Stimulated activated CD4-positive, alpha-beta T cell treated with anti-CD3 and anti-CD28 coated beads, Interleukin-2, amount 100 ng/mL, for 4 hours (primary cell): Measurements from ENCODE around the gene SFI1.
"Not testable (repeated sequence)": the region's sequence is repeated elsewhere in the genome, so short reads cannot be mapped to it uniquely, and the experiment has no call there.

Source experiments
- DNase-seq: peaks from one replicate; pipeline ENCODE4 v3.0.0-alpha.2; 2020; ENCODE audit warnings: low read depth

SFI1 gene

DNA sequence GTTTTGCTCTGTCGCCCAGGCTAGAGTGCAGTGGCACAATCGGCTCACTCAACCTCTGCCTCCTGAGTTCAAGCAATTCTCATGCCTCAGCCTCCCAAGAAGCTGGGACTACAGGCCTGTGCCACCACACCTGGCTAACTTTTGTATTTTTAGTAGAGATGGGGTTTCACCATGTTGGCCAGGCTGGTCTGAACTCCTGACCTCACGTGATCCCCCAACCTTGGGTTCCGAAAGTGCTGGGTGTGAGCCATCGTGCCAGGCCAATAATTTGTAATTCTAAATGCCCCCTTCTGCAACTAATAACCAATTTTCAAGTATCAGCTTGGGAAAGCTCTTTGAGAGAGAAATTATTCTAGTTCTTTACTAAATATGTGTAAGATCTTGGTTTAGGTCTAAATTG lies 3.0 kb upstream of the SFI1 start:
- not testable (repeated sequence) for DNase-seq

DNA sequence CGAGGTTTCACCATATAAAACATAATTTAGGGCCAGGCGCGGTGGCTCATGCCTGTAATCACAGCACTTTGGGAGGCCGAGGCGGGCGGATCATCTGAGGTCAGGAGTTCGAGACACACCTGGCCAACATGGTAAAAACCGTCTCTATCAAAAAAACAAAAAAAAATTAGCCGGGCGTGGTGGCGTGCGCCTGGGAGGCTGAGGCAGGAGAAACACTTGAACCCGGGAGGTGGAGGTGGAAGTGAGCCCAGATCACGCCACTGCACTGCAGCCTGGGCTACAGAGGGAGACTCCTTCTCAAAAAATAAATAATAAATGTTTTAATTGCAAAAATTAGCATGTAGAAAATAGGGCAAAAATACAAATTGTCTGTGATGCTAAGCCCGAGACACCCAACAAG lies 993 bp upstream of the SFI1 start:
- DNase-seq, result no peak

DNA sequence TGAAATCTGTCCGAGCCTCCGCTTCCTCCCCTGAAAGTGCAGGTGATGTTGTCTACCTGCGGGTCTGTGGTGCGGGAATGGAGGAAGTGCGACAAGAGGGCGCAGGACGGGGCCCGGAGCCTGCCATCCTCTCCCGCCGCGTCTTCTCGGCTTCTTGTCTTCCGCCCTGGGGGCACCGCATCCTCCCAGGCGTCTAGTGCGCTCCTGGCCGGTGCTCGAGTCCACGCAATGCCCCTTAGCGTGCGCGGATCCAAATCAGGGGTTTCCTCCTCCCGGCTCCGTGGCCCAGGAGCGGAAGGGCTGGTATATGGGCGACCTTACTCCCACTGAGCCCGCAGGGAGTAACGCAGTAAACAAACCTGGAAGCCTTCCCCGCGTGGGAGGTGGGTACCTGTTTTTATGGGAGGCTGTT lies 405 bp downstream of the SFI1 start:
- DNase-seq, result no peak

DNA sequence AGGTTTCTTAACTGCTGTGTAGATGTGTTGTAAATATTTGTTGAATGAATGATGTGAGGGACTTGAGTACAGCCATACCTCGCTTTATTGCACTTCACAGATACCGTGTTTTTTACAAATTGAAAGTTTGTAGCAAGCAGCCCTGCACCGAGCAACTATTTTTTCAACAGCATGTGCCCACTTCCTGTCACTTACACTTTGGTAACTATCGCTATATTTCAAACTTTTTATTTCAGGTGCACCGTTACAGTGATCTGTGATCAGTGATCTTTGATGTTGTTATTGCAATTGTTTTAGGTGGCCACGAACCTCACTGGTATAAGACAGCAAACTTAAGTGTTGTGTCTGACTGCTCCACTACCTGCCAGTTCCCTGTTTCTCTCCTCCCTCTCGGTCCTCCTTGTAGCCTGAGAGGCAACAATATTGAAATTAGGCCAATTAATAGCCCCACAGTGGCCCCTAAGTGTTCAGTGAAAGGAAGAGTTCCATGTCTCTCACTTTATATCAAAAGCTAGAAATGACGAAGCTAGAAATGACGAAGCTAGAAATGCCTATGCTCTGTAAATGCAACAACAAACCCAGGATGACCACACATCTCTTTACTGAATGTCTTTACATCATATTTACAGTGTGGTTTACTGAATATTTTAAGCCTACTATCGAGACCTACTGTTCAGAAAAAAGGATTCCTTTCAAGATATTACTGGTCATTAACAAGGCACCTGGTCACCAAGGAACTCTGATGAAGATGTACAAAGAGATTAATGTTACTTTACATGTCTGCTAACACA lies 1.0 kb downstream of the SFI1 start:
- DNase-seq, result no peak

DNA sequence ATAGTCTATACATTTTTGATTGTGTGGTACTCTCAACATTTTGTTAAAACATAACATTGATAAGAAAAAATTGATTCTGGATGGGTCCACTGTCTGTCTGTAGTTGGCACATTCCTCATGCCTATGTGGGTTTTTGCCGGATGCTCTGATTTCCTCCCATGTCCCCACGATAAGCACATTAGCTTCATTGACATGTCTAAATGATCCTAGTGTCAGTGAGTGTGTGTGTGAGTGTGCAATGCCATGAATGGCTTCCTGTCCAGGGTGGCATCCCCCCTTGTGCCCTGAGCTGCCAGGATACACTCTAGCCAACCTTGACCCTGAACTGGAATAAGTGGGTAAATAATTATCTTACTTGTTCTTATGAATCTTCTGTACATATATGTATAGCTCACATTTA lies 5.4 kb downstream of the SFI1 start:
- no peak for DNase-seq

DNA sequence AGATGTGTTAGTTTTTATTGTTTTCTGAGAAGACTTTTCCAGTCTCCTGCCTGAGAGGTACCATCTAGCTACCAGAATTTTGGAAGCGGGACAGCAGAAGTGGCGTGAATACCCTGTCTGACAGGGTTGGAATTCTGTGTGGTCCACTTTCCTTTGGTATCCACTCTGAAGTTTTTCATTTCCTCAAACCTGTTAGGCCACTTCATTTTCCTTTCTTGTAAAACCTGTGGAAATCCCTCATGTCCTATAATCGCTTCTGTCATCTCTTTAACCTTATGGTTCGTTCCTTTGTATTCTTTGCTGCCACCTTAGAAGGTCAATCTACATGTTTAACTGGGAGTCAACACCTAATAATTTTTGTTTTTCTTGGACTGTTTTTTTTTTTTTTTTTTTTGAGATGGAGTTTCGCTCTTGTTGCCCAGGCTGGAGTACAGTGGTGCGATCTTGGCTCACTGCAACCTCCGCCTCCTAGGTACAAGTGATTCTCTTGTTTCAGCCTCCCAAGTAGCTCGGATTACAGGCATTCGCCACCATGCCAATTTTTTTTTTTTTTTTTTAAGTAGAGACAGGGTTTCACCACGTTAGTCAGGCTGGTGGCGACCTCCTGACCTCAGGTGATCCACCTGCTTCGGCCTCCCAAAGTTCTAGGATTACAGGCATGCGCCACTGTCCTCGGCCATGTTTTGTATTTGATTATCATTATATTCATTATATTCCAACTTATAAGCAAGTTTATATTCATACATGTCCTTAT lies 7.1 kb downstream of the SFI1 start:
- DNase-seq, result no peak

DNA sequence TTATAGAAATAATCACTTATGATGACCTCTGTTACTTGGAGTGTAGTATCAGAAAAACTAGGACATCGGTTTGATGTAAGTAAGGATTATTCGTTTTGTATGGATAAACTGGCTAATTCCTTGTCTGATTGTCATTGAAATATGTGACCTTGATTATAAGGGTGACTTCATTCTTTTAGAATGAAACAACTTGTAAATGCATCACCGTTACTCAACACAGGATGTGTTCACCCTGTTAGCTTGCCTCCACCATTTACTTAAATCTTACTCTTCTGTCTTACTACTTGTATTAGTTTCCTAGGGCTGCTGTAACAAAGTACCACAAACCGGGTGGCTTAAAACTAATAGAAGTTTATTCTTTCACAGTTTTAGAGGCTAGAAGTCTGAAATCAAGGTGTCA lies 7.9 kb downstream of the SFI1 start:
- no peak for DNase-seq

DNA sequence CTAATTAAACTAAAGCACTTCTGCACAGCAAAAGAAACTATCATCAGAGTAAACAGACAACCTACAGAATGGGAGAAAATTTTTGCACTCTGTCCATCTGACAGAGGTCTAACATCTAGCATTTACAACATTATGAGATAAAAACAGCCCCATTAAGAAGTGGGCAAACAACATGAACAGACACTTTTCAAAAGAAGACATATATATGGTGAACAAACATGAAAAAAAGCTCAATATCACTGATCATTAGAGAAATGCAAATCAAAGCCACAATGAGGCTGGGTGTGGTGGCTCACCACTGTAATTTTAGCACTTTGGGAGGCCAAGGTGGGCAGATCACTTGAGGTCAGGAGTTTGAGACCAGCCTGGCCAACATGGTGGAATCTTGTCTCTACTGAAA lies 11.2 kb downstream of the SFI1 start:
- not testable (repeated sequence) for DNase-seq

DNA sequence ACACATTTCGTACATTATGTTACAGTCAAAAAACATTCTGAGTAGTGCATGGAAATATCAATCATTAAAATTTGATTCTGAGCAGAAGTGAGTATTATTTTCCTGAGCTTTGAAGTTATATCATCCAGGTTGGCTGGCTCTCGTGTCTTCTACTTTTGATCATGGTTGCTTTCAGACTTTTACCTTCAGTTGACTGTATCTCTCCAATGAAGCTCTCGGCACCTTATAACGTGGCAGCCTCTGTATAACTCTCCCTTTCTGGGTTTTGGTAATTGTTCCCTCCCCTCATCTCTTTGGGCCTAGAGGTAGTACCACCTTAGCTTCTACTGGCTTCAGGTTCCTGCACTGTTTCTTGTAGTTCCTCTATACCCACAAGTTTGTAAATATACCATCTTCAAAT lies 12.2 kb downstream of the SFI1 start:
- no peak for DNase-seq

DNA sequence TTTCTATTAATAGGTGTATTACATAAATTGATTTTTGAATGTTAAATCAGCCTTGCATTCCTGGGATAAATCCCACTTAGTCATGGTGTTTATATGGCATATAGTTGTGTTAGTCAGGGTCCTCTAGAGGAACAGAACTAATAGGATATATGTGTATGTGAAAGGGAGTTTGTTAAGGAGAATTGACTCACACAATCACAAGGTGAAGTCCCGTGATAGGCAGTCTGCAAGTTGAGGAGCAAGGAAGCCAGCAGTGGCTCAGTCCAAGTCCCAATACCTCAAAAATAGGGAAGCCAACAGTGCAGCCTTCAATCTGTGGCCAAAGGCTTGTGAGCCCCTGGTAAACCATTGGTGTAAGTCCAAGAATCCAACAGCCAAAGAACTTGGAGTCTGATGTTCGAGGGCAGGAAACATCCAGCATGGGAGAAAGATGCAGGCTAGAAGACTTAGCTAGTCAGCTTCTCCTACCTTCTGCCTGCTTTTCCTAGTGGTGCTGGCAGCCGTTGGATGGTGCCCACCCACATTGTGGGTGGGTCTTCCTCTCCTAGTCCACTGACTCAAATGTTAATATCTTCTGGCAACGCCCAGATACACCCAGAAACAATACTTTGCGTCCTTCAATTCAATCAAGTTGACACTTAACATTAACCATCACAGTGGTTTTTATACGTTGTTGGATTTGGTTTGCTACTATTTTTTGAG lies 12.9 kb downstream of the SFI1 start:
- no peak for DNase-seq

DNA sequence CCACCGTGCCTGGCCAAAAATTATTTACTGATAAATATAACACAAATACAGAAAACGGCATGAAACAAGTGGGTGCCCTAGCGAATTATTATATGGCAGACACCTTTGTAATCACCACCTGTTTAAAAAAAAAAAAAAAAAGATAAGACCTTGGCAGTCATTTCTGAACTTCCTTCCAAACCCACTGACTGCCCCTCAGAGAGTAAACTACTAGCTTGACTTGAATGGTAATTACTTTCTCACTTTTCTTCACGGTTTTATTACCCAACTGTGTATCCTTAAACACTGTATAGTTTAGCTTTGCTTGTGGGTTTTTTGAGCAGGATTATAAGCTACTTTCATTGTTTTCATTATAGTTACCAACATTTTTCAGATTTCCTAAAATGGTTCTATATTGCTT lies 23.7 kb downstream of the SFI1 start:
- DNase-seq, result no peak

DNA sequence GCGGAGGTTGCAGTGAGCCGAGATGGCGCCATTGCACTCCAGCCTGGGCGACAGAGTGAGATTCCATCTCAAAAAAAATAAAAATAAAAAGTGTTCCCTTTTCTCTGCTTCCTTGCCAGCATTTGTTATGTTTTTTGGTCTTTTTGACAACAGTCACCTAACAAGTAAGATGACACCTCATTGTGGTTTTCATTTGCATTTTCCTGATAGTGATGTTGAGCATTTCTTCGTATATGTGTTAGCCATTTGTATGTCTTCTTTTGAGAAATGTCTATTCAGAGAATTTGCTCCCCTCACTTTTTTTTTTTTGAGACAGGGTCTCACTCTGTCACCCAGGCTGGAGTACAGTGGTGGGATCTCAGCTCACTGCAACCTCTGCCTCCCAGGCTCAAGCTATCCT lies 27.8 kb downstream of the SFI1 start:
- not testable (repeated sequence) for DNase-seq

DNA sequence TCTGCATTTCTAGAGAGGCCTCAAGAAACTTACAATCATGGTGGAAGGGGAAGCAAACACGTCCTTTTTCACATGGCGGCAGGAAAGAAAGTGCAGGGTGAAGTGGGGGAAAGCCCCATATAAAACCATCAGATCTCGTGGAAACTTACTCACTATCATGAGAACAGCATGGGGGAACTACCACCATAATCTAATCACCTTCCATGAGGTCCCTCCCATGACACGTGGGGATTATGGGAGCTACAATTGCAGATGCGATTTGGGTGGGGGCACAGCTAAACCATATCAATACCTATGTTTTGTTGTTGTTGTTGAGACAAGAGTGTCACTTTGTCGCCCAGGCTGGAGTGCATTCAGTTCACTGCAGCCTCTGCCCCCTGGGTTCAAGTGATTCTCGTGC lies 29.9 kb downstream of the SFI1 start:
- DNase-seq, result no peak

DNA sequence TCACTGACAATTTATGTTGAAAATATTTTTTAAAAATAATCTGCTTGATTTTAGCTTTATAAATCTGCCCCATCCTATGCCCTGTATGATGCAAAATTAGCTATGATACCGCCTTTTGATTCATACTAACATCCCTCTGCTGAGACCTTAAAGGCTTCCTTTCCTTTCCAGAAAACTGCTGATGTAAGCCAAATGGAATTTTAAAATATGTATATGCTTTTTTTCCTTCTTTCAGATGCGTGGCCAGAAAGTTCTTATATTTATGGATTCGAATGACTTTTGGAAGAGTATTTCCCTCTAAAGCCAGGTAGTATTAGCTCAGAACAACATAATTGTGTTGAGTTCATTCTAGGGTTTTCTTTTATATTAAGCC lies 34.5 kb downstream of the SFI1 start:
- no peak for DNase-seq

DNA sequence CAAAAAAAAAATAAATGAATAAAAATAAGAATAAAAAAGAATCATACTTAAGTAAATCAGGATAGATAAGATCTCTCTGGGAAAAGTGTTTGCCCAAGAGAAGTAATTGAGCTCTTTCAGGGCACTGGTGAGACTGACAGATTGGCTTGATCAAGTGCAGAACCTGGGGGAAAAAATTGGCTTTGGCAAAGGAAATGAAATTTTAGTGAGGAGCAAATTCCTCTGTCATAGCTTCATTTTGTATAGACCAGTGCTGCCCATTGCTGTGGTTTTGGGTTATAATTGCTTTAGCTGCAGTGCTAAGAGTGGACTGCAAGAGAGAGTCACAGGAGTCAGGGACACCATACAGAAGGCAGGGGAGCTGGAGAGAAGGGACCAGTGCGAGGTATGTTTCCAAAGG lies 35.7 kb downstream of the SFI1 start:
- no peak for DNase-seq

DNA sequence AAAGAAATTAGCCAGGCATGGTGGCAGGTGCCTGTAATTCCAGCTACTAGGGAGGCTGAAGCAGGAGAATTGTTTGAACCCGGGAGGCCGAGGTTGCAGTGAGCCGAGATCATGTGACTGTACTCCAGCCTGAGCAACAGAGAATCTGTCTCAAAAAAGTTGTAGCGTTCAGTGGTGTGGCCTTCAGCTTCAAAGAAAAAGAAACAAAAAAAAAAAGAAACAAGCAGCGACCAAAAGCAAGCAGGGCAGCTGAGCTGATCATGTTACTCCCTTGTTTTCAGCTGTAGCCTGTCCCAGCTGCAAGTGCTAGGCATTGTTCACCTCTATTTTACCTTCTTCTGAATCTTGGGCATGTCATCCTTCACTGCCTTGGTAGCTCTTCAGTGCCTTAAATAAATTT lies 37.0 kb downstream of the SFI1 start:
- no peak for DNase-seq

DNA sequence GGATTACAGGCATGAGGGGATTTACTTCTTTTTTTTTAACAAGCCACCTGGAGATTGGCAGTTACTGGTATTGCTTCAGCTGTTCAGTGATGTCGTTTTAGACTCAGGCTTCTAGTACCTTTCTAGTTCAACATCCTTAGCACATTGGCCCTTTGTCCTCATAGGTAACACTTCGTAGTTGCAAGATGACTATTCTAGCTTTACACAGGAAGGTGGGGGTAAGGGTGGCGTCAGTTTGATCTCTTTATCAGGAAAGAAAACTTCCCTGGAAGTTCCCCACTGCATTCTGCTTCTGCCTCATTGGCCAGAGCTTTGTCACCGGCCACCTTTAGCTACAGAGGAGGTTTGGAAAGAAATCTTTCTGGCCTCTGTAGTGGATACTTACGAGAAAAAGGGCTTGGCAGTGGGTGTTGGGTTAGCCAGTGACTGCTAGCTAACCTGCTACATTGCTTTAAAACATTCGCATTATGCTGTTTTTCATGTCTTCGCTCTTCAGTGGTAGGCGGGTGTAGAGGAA lies 40.7 kb downstream of the SFI1 start:
- DNase-seq, result no peak

DNA sequence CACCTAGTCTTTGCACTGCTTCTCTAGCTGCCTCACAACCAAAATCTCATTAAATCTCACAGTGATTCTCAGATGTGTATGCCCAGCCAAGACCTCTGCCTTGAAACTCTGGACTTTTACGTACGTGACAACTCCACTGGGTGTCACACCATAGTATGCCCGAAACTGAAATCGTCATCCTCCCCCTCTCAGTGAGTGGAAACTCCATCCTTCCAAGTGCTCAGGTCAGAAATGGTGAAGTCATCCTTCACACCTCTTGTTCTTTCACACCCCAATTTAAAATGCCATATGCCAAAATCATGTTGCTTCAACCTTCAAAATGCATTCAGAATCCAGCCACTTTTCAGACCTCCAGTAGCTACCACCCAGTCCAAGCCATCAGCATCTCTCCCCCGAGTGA lies 42.5 kb downstream of the SFI1 start:
- DNase-seq, result no peak

DNA sequence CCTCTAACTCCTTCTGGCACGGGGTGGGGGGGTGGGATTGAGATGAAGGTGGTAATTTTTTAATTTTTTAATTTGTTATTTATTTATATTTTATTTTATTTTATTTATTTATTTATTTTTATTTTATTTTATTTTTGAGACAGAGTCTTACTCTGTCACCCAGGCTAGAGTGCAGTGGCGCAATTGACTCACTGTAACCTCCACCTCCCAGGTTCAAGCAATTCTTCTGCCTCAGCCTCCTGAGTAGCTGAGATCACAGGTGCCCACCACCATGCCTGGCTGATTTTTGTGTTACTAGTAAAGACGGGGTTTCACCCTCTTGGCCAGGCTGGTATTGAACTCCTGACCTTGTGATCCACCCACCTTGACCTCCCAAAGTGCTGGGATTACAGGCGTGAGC lies 43.8 kb downstream of the SFI1 start:
- DNase-seq, result not testable (repeated sequence)

DNA sequence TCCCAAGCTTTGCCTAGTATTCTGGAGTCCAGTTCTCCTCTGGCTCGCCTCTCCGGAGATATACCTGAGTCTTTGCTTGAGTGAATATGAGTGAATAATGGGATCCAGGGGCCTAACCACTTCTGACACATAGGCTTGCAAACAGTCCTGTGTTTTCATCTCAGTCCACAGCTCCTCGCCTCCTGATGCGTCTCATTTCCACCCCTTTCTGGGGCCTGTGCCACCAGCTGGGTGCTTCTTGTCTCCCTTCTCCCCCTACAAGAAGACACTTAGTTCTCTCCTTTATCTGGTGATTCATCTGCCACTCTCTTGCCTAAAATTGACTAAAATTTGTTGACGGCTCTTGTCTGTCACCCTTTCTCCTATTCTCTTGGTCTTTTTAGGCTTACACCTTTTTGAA lies 44.6 kb downstream of the SFI1 start:
- DNase-seq, result no peak

DNA sequence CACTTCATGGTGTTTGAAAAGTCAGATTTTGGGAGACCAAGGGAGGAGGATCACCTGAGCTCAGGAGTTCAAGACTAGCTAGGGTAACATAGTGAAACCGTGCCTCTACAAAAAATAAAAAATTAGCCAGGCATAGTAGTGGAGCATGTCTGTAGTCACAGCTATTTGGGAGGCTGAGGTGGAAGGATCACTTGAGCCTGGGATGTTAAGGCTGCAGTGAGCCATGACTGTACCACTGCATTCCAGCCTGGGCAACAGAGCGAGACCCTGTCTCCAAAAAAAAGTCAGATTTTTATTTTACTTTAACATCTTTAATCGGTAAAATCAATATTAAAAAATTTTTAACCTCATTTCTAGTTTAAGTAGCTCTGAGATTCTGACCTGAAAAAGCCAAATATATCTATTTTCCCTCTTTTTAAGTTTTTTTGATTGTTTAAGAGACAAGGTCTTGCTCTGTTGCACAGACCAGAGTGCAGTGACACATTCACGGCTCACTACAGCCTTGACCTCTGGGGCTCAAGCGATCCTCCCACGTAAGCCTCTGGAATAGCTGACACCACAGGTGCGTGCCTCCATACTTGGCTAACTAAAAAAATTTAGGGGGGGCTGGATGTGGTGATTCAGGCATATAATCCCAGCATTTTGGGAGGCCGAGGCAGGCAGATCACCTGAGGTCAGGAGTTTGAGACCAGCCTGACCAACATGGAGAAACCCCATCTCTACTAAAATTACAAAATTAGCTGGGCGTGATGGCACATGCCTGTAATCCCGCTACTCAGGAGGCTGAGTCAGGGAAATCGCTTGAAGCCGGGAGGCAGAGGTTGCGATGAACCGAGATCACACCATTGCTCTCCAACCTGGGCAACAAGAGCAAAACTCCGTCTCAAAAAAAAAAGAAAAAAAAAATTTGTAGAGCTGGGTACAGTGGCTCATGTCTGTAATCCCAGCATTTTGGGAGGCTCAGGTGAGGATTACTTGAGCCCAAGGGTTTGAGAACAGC lies 48.4 kb downstream of the SFI1 start:
- DNase-seq, result no peak
